ENCODE results near the gene PDE2A.

- TF ChIP-seq CTCF (conservative IDR thresholded peaks at IDR 0.05) (no peak), EZH2 (IDR thresholded peaks at IDR 0.05; ENCODE audit: low read depth) (no peak)
Observed at GRCh38 chr11:72577271-72577721, 96.9 kb downstream of the PDE2A start.

Measured in PC-9 (cell line).